Right atrium auricular region (tissue), 2 donors: Measurements from ENCODE around the gene MAP1LC3A. TPM values are rescaled to one million over a fixed set of nuclear protein-coding genes. Genes with fewer than 3 reads are reported as not detected.

ENCODE experiments used
- DNase-seq: peaks from one replicate; pipeline ENCODE4 v3.0.0-alpha.2; 2019; ENCODE audit warnings: low spot score
- H3K27ac ChIP-seq, 2 donors: fragments of 200-600 bp; sonication (generic); 1 replicate in 1 of 2; 2 replicates in 1 of 2; pipeline ENCODE4 v1.5.1; 2016 to 2019
- H3K27me3 ChIP-seq, 2 donors: fragments of 200-600 bp; sonication (generic); one replicate each; pipeline versions ENCODE4 v1.5.1 to v1.6.0; 2017 to 2019
- H3K36me3 ChIP-seq: fragments of 200-600 bp; sonication (generic); one replicate; pipeline ENCODE4 v1.5.1; 2016
- H3K4me1 ChIP-seq, 2 donors: fragments of 200-600 bp; sonication (generic); one replicate each; pipeline versions ENCODE4 v1.5.1 to v1.6.0; 2017 to 2019
- H3K4me3 ChIP-seq, 2 donors: fragments of 200-600 bp; sonication (generic); 1 replicate in 1 of 2; 2 replicates in 1 of 2; pipeline ENCODE4 v1.5.1; 2017 to 2019; ENCODE audit warnings: mild to moderate bottlenecking in 1 of 2, moderate library complexity in 1 of 2
- H3K9me3 ChIP-seq, 2 donors: fragments of 200-600 bp; sonication (generic); one replicate each; pipeline ENCODE4 v1.5.1; 2019
- CTCF ChIP-seq, 2 donors: fragments of 200-600 bp; sonication (generic); IDR thresholded peaks; one replicate each; pipeline ENCODE4 v1.5.1; 2019; ENCODE audit warnings: antibody characterized with exemption in 2 of 2
- total RNA-seq, 2 donors: library from RNA; depleted of rRNA; stranded (reverse); fragments of >200 nt; gene quantifications; one replicate each; pipeline ENCODE4 v1.1.0, GENCODE V29; 2016

The MAP1LC3A gene
- total RNA-seq, 2 donors from 2014 or later = 111 to 120 TPM

GRCh38 chr20:34546751-34547181, 11.8 kb upstream of the MAP1LC3A start:
- Histone ChIP-seq H3K4me3 (no peak overlapping the region), H3K27me3 (no peaks in the 10 kb centered on the region), H3K27ac (no peak overlapping the region), H3K9me3 (no peaks in the 10 kb centered on the region), H3K4me1 (no peaks in the 10 kb centered on the region), H3K36me3 (peaks cover 6% of the 10 kb centered on the region)
- DNase-seq = no peak
- no peak for TF ChIP-seq CTCF (IDR thresholded peaks at IDR 0.05)

DNA sequence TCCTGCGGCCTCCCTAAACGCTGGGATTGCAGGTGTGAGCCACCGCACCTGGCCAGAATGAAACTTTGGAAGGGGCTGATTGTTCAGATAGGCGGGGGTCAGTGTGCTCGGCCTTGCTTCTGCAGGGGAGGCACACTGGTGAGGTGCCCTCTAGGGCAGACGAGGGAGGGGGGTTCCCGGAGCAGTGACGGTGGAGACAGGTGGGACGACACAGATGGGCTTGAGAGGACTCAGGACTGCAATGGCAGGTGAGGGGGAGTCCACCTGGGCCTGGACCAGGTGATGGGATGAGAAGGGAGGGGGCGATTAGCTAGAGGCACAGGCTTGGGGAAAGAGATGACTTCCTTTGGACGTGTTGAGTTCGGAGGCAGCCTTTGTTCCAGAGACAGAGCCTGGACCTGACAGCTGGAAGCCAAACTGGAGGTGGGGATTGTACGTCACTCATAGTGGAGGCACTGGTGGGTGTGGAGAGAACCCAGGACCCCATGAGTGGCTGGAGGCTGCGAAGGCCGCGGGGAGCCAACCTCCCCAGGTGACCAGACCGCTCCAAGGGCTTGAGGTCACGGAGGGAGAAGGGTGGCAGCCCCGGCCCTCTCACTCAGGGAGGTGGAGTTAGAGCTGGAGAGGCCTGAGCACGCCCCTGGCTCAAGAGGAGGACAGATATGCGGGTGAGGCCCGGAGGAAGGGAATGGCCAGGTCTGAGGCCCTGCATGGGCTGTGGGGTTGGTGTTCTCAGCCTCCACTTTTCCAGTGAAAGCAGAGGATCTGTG, 10.5 kb upstream of the MAP1LC3A start:
- no peak overlapping the region for H3K4me3 ChIP-seq
- no peaks in the 10 kb centered on the region for H3K9me3 ChIP-seq
- DNase-seq = no peak
- H3K36me3 ChIP-seq = no peaks in the 10 kb centered on the region
- H3K27me3 ChIP-seq = no peaks in the 10 kb centered on the region
- H3K27ac ChIP-seq = no peak overlapping the region
- TF ChIP-seq CTCF (IDR thresholded peaks at IDR 0.05) = no peak
- no peaks in the 10 kb centered on the region for H3K4me1 ChIP-seq

DNA sequence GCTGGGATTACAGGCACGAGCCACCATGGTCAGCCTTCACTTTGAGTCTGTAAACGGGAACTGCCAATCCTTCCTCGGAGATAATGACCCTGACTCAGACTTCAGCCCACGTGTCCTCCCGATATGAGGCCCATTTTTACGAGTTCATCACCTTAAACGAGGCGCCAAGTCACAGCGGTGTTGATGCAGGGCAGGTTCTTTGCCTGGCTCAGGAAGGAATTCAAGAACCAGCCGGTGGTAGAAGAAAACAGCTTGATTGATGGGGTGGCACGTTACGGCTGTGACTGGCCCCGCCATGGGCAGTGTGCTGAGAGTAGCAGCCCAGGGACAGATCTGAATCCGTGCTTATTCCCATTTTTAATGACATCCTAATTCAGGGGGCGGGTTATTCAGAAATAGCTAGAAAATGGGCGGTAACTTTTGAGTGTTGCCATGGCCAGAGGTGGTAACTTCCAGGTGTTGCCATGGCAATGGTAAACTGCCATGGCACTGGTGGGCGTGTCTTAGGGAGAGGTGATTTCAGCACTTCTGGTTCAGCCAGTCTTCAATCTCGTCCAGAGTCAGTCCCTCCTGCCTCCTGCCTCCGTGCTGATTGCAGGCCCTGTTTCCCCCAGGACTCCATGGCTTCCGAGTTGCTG, 9.1 kb upstream of the MAP1LC3A start:
- no peak for DNase-seq
- Histone ChIP-seq H3K27me3 (no peaks in the 10 kb centered on the region), H3K36me3 (no peaks in the 10 kb centered on the region), H3K27ac (no peak overlapping the region), H3K4me3 (no peak overlapping the region), H3K4me1 (no peaks in the 10 kb centered on the region), H3K9me3 (no peaks in the 10 kb centered on the region)
- no peak for TF ChIP-seq CTCF (IDR thresholded peaks at IDR 0.05)

DNA sequence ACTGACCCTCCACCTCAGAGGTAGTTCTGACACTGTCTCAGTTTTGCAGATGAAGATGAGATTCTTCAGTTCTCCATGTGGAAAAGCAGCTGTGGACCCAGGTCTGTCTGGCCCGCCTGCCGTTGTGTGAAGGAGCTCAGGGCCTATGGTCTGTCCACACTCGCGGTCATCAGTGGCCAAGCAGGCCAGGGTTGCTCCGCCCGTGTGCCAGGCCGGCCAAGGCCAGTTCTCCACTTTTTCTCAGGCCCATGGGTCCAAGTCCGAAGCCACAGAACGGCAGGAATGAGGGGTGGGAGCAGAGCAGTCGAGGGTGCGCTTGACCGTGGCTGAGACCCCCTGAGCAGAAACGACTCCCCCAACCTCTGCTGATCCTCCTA, 8.6 kb upstream of the MAP1LC3A start:
- H3K36me3 ChIP-seq = no peaks in the 10 kb centered on the region
- no peak for DNase-seq
- no peaks in the 10 kb centered on the region for H3K9me3 ChIP-seq
- no peak overlapping the region for H3K27ac ChIP-seq
- H3K27me3 ChIP-seq = no peaks in the 10 kb centered on the region
- no peak for TF ChIP-seq CTCF (IDR thresholded peaks at IDR 0.05)
- H3K4me1 ChIP-seq = no peaks in the 10 kb centered on the region
- no peak overlapping the region for H3K4me3 ChIP-seq

GRCh38 chr20:34552569-34552968, 5.9 kb upstream of the MAP1LC3A start:
- no peak overlapping the region for H3K27ac ChIP-seq
- no peak overlapping the region for H3K4me3 ChIP-seq
- no peak for DNase-seq
- no peaks in the 10 kb centered on the region for H3K36me3 ChIP-seq
- H3K4me1 ChIP-seq = peaks cover 0 to under 1% of the 10 kb centered on the region in 2 donors
- no peaks in the 10 kb centered on the region for H3K9me3 ChIP-seq
- H3K27me3 ChIP-seq = no peaks in the 10 kb centered on the region
- TF ChIP-seq CTCF (IDR thresholded peaks at IDR 0.05) = no peak
